ENCODE data around the gene KSR2. TPM values are rescaled to one million over a fixed set of nuclear protein-coding genes. Genes with fewer than 3 reads are reported as not detected.

Gene KSR2
- total RNA-seq, 1 experiment from 2014 or later, result 0.15 TPM

DNA sequence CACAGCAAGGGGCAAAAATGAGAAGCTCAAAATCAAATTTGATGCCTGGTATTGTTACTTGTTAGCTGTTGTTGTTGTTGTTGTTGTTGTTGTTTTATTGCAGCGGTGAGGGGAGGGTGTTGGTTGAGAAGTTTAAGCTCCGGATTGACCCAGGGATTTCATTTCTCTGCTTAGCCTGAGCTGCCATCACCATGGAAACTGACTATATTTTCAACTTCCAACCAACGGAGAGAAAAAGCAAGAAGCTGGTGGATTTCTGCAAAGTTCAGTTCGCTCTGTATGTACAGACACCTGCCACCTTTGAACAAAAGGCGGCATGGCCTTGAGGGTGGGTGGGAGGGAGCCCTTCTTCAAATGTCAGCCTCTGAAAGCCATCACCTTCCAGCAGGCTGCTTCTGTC lies 412.9 kb downstream of the KSR2 start:
- TF ChIP-seq, protein P1, sequence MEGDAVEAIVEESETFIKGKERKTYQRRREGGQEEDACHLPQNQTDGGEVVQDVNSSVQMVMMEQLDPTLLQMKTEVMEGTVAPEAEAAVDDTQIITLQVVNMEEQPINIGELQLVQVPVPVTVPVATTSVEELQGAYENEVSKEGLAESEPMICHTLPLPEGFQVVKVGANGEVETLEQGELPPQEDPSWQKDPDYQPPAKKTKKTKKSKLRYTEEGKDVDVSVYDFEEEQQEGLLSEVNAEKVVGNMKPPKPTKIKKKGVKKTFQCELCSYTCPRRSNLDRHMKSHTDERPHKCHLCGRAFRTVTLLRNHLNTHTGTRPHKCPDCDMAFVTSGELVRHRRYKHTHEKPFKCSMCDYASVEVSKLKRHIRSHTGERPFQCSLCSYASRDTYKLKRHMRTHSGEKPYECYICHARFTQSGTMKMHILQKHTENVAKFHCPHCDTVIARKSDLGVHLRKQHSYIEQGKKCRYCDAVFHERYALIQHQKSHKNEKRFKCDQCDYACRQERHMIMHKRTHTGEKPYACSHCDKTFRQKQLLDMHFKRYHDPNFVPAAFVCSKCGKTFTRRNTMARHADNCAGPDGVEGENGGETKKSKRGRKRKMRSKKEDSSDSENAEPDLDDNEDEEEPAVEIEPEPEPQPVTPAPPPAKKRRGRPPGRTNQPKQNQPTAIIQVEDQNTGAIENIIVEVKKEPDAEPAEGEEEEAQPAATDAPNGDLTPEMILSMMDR (IDR thresholded peaks at IDR 0.05), result no peak
- TF ChIP-seq TCF7L2 (IDR thresholded peaks at IDR 0.05; ENCODE audit: low read depth, low read length) (no peak), SIN3A (IDR thresholded peaks at IDR 0.05; ENCODE audit: borderline replicate concordance, insufficient read depth, low read depth, low read length) (no peak), POLR2AphosphoS5 (IDR thresholded peaks at IDR 0.05; ENCODE audit: low read depth, low read length) (no peak)
- TF ChIP-seq, protein P2, sequence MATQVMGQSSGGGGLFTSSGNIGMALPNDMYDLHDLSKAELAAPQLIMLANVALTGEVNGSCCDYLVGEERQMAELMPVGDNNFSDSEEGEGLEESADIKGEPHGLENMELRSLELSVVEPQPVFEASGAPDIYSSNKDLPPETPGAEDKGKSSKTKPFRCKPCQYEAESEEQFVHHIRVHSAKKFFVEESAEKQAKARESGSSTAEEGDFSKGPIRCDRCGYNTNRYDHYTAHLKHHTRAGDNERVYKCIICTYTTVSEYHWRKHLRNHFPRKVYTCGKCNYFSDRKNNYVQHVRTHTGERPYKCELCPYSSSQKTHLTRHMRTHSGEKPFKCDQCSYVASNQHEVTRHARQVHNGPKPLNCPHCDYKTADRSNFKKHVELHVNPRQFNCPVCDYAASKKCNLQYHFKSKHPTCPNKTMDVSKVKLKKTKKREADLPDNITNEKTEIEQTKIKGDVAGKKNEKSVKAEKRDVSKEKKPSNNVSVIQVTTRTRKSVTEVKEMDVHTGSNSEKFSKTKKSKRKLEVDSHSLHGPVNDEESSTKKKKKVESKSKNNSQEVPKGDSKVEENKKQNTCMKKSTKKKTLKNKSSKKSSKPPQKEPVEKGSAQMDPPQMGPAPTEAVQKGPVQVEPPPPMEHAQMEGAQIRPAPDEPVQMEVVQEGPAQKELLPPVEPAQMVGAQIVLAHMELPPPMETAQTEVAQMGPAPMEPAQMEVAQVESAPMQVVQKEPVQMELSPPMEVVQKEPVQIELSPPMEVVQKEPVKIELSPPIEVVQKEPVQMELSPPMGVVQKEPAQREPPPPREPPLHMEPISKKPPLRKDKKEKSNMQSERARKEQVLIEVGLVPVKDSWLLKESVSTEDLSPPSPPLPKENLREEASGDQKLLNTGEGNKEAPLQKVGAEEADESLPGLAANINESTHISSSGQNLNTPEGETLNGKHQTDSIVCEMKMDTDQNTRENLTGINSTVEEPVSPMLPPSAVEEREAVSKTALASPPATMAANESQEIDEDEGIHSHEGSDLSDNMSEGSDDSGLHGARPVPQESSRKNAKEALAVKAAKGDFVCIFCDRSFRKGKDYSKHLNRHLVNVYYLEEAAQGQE (IDR thresholded peaks at IDR 0.05; ENCODE audit: insufficient read depth in 1 of 2, low read depth in 2 of 2, low read length in 1 of 2), result no peak
- CTCF ChIA-PET, result no interaction called here
- no peak for DNase-seq (ENCODE audit: low read depth, low spot score)
- no peak for ATAC-seq
- Histone ChIP-seq H3K36me3 (ENCODE audit: control insufficient read depth, insufficient read depth, low read length) (no peaks in the 10 kb centered on the region), H3K4me3 (ENCODE audit: low read depth in 2 of 2, low read length in 2 of 2) (no peak overlapping the region), H3K9me3 (ENCODE audit: control insufficient read depth, insufficient read depth, low read depth, low read length) (no peaks in the 10 kb centered on the region), H3K4me1 (ENCODE audit: control insufficient read depth, insufficient read depth, low read length) (no peaks in the 10 kb centered on the region), H3K27me3 (ENCODE audit: control insufficient read depth, insufficient read depth, low read length) (peaks cover 3% of the 10 kb centered on the region; the same call in 1 of the 2 replicates), H3K27ac (ENCODE audit: low read length) (no peak overlapping the region)
- in situ Hi-C loops (cut with HindIII; ENCODE audit: low pct_unique_long_range_greater_than_20kb, low sequenced_read_pairs), result no loop called here
- intact Hi-C loops (cut with micrococcal nuclease; ENCODE audit: unreplicated experiment), result no loop called here
- no TSS peak for BruUV-seq (replicated peaks)
- POLR2A ChIA-PET, result no interaction called here

DNA sequence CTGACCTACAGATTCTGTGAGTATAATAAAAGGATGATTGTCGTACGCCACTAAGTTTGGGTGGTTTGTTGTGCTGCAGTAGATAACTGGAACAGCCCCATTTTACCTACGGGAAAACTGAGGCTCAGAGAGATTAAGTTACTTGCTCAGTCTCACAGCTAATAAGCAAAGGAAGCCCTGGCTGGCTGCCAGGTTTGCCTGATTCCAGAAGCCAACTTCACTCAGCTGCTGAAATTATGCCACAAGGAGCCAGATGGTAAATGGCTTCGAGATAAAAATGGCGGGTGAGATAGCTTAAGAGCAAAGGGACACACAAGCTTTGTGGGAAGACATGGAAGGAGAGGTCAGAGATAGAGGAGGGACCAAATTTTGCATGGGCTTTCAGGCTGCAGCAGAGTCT lies 415.8 kb downstream of the KSR2 start:
- CTCF ChIA-PET, result no interaction called here
- ATAC-seq, result no peak
- Histone ChIP-seq H3K36me3 (ENCODE audit: control insufficient read depth, insufficient read depth, low read length) (no peaks in the 10 kb centered on the region), H3K9me3 (ENCODE audit: control insufficient read depth, insufficient read depth, low read depth, low read length) (no peaks in the 10 kb centered on the region), H3K27ac (ENCODE audit: low read length) (no peak overlapping the region), H3K4me1 (ENCODE audit: control insufficient read depth, insufficient read depth, low read length) (no peaks in the 10 kb centered on the region), H3K27me3 (ENCODE audit: control insufficient read depth, insufficient read depth, low read length) (peaks cover 3% of the 10 kb centered on the region; the same call in 1 of the 2 replicates), H3K4me3 (ENCODE audit: low read depth in 2 of 2, low read length in 2 of 2) (no peak overlapping the region)
- TF ChIP-seq SIN3A (IDR thresholded peaks at IDR 0.05; ENCODE audit: borderline replicate concordance, insufficient read depth, low read depth, low read length) (no peak), POLR2AphosphoS5 (IDR thresholded peaks at IDR 0.05; ENCODE audit: low read depth, low read length) (no peak), TCF7L2 (IDR thresholded peaks at IDR 0.05; ENCODE audit: low read depth, low read length) (no peak)
- TF ChIP-seq, protein P2 (IDR thresholded peaks at IDR 0.05; ENCODE audit: insufficient read depth in 1 of 2, low read depth in 2 of 2, low read length in 1 of 2), result no peak
- TF ChIP-seq, protein P1 (IDR thresholded peaks at IDR 0.05), result no peak
- DNase-seq (ENCODE audit: low read depth, low spot score), result no peak
- intact Hi-C loops (cut with micrococcal nuclease; ENCODE audit: unreplicated experiment) (no loop called here), in situ Hi-C loops (cut with HindIII; ENCODE audit: low pct_unique_long_range_greater_than_20kb, low sequenced_read_pairs) (no loop called here)
- no TSS peak for BruUV-seq (replicated peaks)
- POLR2A ChIA-PET, result no interaction called here
